HCT116 (cell line): Measurements from ENCODE around the gene PPP1R1B. TPM values are rescaled to one million over a fixed set of nuclear protein-coding genes. Genes with fewer than 3 reads are reported as not detected.

ENCODE experiments used
- ATAC-seq: fragments of 200-7000 bp; cut with Tn5 transposase; 2 replicates; pipeline ENCODE4 v1.9.1; 2020; ENCODE audit warnings: mild to moderate bottlenecking, moderate library complexity
- BruUV-seq: library from RNA; stranded (reverse); fragments of 400-500 nt; replicated peaks from 2 replicates; lab custom pipeline; 2021; lab: Mats Ljungman, UMichigan
- CTCF ChIA-PET: fragments of 300-600 bp; sonication (Branson Sonifier 250); formaldehyde crosslinking; loops from one replicate; lab custom pipeline; 2021; ENCODE audit warnings: antibody characterized with exemption; lab: Charles Lee
- POLR2A ChIA-PET: fragments of 300-600, 350-600 bp; sonication (Branson Sonifier 250); formaldehyde crosslinking; loops from one replicate; lab custom pipeline; 2021; ENCODE audit warnings: antibody characterized with exemption; lab: Charles Lee
- RAD21 ChIA-PET, 2 experiments: fragments of 300-600 bp; sonication (Branson Sonifier 250); formaldehyde crosslinking; loops; one replicate each; lab custom pipeline; 2023; ENCODE audit warnings: low total read pairs in 2 of 2; ENCODE audit not compliant: uncharacterized antibody in 2 of 2, unreplicated experiment in 2 of 2, low non-redundant PET in 1 of 2; lab: Charles Lee
- DNase-seq: peaks from one replicate; pipeline ENCODE4 v3.0.0-alpha.2; 2010; ENCODE audit warnings: low read depth, low spot score
- H2AFZ ChIP-seq: fragments of 200-600 bp; shearing (Covaris generic), sonication (generic); 2 replicates; pipeline ENCODE4 v1.6.1; 2017; ENCODE audit warnings: low read depth, mixed run types, mixed read lengths, antibody characterized with exemption, low read length; ENCODE audit not compliant: poor library complexity, severe bottlenecking
- H3K27ac ChIP-seq: 2 replicates; pipeline ENCODE4 v1.5.1; 2012; ENCODE audit warnings: low read depth, low read length
- H3K27me3 ChIP-seq: fragments of 200-600 bp; sonication (generic); 2 replicates; pipeline ENCODE4 v1.6.1; 2016; ENCODE audit warnings: mixed run types, low read length, mixed read lengths; ENCODE audit not compliant: insufficient read depth
- H3K36me3 ChIP-seq, 2 experiments: fragments of 200-500 bp in 1 of 2; fragments of 200-600 bp in 1 of 2; sonication (Bioruptor generic) in 1 of 2; sonication (generic) in 1 of 2; 2 replicates each; pipeline versions ENCODE4 v1.5.1 to v1.6.1; 2014 to 2016; ENCODE audit warnings: low read length in 2 of 2, inconsistent platforms in 1 of 2, mixed read lengths in 1 of 2, mixed run types in 1 of 2; ENCODE audit not compliant: insufficient read depth in 2 of 2, control insufficient read depth in 1 of 2
- H3K4me1 ChIP-seq, 2 experiments: fragments of 200-600 bp in 1 of 2; sonication (generic) in 1 of 2; 2 replicates each; pipeline versions ENCODE4 v1.5.1 to v1.6.1; 2012 to 2017; ENCODE audit warnings: low read length in 2 of 2, inconsistent platforms in 1 of 2, mild to moderate bottlenecking in 1 of 2, mixed read lengths in 1 of 2, mixed run types in 1 of 2, moderate library complexity in 1 of 2; ENCODE audit not compliant: insufficient read depth in 2 of 2, control insufficient read depth in 1 of 2
- H3K4me2 ChIP-seq: fragments of 200-600 bp; sonication (generic); 2 replicates; pipeline ENCODE4 v1.6.1; 2017; ENCODE audit warnings: mixed run types, low read length, mixed read lengths
- H3K4me3 ChIP-seq, 2 experiments: fragments of 200-600 bp in 1 of 2; sonication (generic) in 1 of 2; replicated peaks in 1 of 2; 2 replicates each; pipeline ENCODE4 v1.5.1; 2011 to 2016; ENCODE audit warnings: low read length in 2 of 2, control low read depth in 1 of 2, low read depth in 1 of 2, mild to moderate bottlenecking in 1 of 2, mixed read lengths in 1 of 2, mixed run types in 1 of 2
- H3K79me2 ChIP-seq: fragments of 200-600 bp; sonication (generic); 2 replicates; pipeline ENCODE4 v1.6.1; 2017; ENCODE audit warnings: mild to moderate bottlenecking, mixed run types, low read length, moderate library complexity, mixed read lengths; ENCODE audit not compliant: insufficient read depth
- H3K9ac ChIP-seq: fragments of 200-600 bp; sonication (generic); 2 replicates; pipeline ENCODE4 v1.6.1; 2016; ENCODE audit warnings: low read length, mixed read lengths
- H3K9me2 ChIP-seq: fragments of 200-600 bp; sonication (generic), shearing (Covaris generic); 2 replicates; pipeline ENCODE4 v1.6.1; 2017; ENCODE audit warnings: mixed run types, mild to moderate bottlenecking, moderate library complexity; ENCODE audit not compliant: insufficient read depth
- H3K9me3 ChIP-seq, 2 experiments: fragments of 200-500 bp in 1 of 2; fragments of 200-600 bp in 1 of 2; sonication (Bioruptor generic) in 1 of 2; sonication (generic) in 1 of 2; 2 replicates each; pipeline ENCODE4 v1.6.1; 2014 to 2017; ENCODE audit warnings: low read length in 2 of 2, mixed read lengths in 2 of 2, inconsistent platforms in 1 of 2, low read depth in 1 of 2, mild to moderate bottlenecking in 1 of 2, mixed run types in 1 of 2, moderate library complexity in 1 of 2; ENCODE audit not compliant: control insufficient read depth in 1 of 2, insufficient read depth in 1 of 2
- H4K20me1 ChIP-seq: fragments of 200-600 bp; sonication (generic), shearing (Covaris generic); 2 replicates; pipeline ENCODE4 v1.6.1; 2017; ENCODE audit warnings: mixed run types, mild to moderate bottlenecking, moderate library complexity; ENCODE audit not compliant: insufficient read depth
- ATF3 ChIP-seq: IDR thresholded peaks from 2 replicates; pipeline ENCODE4 v1.6.1; 2012
- CBX3 ChIP-seq: IDR thresholded peaks from 2 replicates; pipeline ENCODE4 v1.6.1; 2012; ENCODE audit warnings: low read depth
- CTCF ChIP-seq, 3 experiments: fragments of 200-600 bp in 1 of 3; sonication (generic) in 1 of 3; IDR thresholded peaks in 2 of 3; conservative IDR thresholded peaks in 1 of 3; 2 replicates each; pipeline ENCODE4 v1.5.1; 2012 to 2017; ENCODE audit warnings: low read depth in 2 of 3, low read length in 2 of 3, antibody characterized with exemption in 1 of 3, borderline replicate concordance in 1 of 3, control low read depth in 1 of 3, mild to moderate bottlenecking in 1 of 3, mixed read lengths in 1 of 3, mixed run types in 1 of 3, moderate library complexity in 1 of 3; ENCODE audit not compliant: insufficient read depth in 1 of 3
- EGR1 ChIP-seq: IDR thresholded peaks from 2 replicates; pipeline ENCODE4 v1.6.1; 2012; ENCODE audit warnings: low read depth
- ELF1 ChIP-seq: IDR thresholded peaks from 2 replicates; pipeline ENCODE4 v1.6.1; 2012; ENCODE audit warnings: low read depth, borderline replicate concordance
- EZH2 ChIP-seq: fragments of 200-600 bp; sonication (generic); IDR thresholded peaks from 2 replicates; pipeline ENCODE4 v1.6.1; 2017; ENCODE audit warnings: antibody characterized with exemption, mixed run types
- FOSL1 ChIP-seq: IDR thresholded peaks from 2 replicates; pipeline ENCODE4 v1.6.1; 2012; ENCODE audit warnings: low read depth
- JUND ChIP-seq: IDR thresholded peaks from 2 replicates; pipeline ENCODE4 v1.6.1; 2012
- MAX ChIP-seq: IDR thresholded peaks from 2 replicates; pipeline ENCODE4 v1.6.1; 2012
- POLR2A ChIP-seq: IDR thresholded peaks from 2 replicates; pipeline ENCODE4 v1.7.0; 2011; ENCODE audit warnings: borderline replicate concordance; ENCODE audit not compliant: insufficient read depth, insufficient read length; ENCODE audit errors: extremely low read depth
- POLR2AphosphoS5 ChIP-seq: IDR thresholded peaks from 2 replicates; pipeline ENCODE4 v1.6.1; 2011; ENCODE audit warnings: mild to moderate bottlenecking, low read depth, low read length, moderate library complexity
- REST ChIP-seq: IDR thresholded peaks from 2 replicates; pipeline ENCODE4 v1.6.1; 2012; ENCODE audit warnings: low read depth
- SIN3A ChIP-seq: IDR thresholded peaks from 2 replicates; pipeline ENCODE4 v1.6.1; 2012; ENCODE audit warnings: low read depth
- SP1 ChIP-seq: IDR thresholded peaks from 2 replicates; pipeline ENCODE4 v1.6.1; 2012; ENCODE audit warnings: low read depth
- SRF ChIP-seq: IDR thresholded peaks from 2 replicates; pipeline ENCODE4 v1.6.1; 2012; ENCODE audit warnings: low read depth
- TCF7L2 ChIP-seq: IDR thresholded peaks from 2 replicates; pipeline ENCODE4 v1.7.0; 2011; ENCODE audit warnings: borderline replicate concordance, inconsistent platforms; ENCODE audit not compliant: insufficient read depth, insufficient read length; ENCODE audit errors: extremely low read depth
- YY1 ChIP-seq: IDR thresholded peaks from 2 replicates; pipeline ENCODE4 v1.6.1; 2011; ENCODE audit warnings: low read length, low read depth, moderate library complexity, mild to moderate bottlenecking; ENCODE audit not compliant: insufficient replicate concordance; ENCODE audit errors: extremely low read depth
- ZBTB33 ChIP-seq: IDR thresholded peaks from 2 replicates; pipeline ENCODE4 v1.6.1; 2011; ENCODE audit warnings: mild to moderate bottlenecking, low read length, moderate library complexity; ENCODE audit not compliant: insufficient replicate concordance; ENCODE audit errors: extremely low read depth
- ZFX ChIP-seq: fragments of 450-650 bp; IDR thresholded peaks from 2 replicates; pipeline ENCODE4 v1.6.1; 2017
- ZNF274 ChIP-seq: fragments of 200-500 bp; sonication (Bioruptor generic); IDR thresholded peaks from 2 replicates; pipeline ENCODE4 v1.6.1; 2014; ENCODE audit warnings: mild to moderate bottlenecking, low read depth, low read length, inconsistent platforms
- intact Hi-C: fragments of 100-400 bp; cut with micrococcal nuclease; formaldehyde crosslinking; loops from 2 replicates; pipeline ENCODE4 v1.10.0; 2022
- total RNA-seq: library from RNA; stranded (reverse); gene quantifications from one replicate; pipeline ENCODE4 v1.2.1, GENCODE V29; 2021; ENCODE audit not compliant: unreplicated experiment

PPP1R1B gene
- total RNA-seq, 1 experiment from 2014 or later: 0.49 TPM

- Histone ChIP-seq H3K4me2 (no peak overlapping the region), H2AFZ (no peak overlapping the region), H3K36me3 (peaks cover 2 to 5% of the 10 kb centered on the region in 2 experiments; a peak in 1 of 4 replicates), H3K27me3 (no peaks in the 10 kb centered on the region), H3K9ac (no peak overlapping the region), H4K20me1 (no peaks in the 10 kb centered on the region), H3K9me3 (no peaks in the 10 kb centered on the region), H3K4me3 (no peak overlapping the region), H3K27ac (no peak overlapping the region), H3K79me2 (no peaks in the 10 kb centered on the region), H3K9me2 (no peaks in the 10 kb centered on the region), H3K4me1 (peaks cover 22 to 27% of the 10 kb centered on the region in 2 experiments)
- ChIA-PET CTCF (no interaction called here), RAD21 (no interaction called here), POLR2A (no interaction called here)
- no peak for ATAC-seq
- no peak for TF ChIP-seq POLR2AphosphoS5
- TF ChIP-seq JUND: no peak
- no peak for TF ChIP-seq ATF3
- no peak for TF ChIP-seq TCF7L2
- no peak for TF ChIP-seq CBX3
- no peak for TF ChIP-seq EZH2
- no peak for TF ChIP-seq SP1
- TF ChIP-seq ZFX: no peak
- no peak for TF ChIP-seq POLR2A
- TF ChIP-seq SRF: no peak
- no peak for TF ChIP-seq ZNF274
- TF ChIP-seq SIN3A: no peak
- TF ChIP-seq REST: no peak
- TF ChIP-seq ELF1: no peak
- no peak for TF ChIP-seq EGR1
- no peak for TF ChIP-seq FOSL1
- TF ChIP-seq YY1: no peak
- no peak for TF ChIP-seq ZBTB33
- TF ChIP-seq MAX: no peak
- no peak for TF ChIP-seq CTCF (IDR thresholded peaks at IDR 0.05 in 2 of 3, conservative IDR thresholded peaks at IDR 0.05 in 1 of 3; ENCODE audit: borderline replicate concordance in 1 of 3, insufficient read depth in 1 of 3, low read depth in 2 of 3, low read length in 2 of 3)
- intact Hi-C loops: no loop called here
- no peak for DNase-seq
- BruUV-seq: no TSS peak
Measured at GRCh38 chr17:39660011-39660360, 33.2 kb downstream of the PPP1R1B start.
